Transverse colon (tissue), 3 donors: ENCODE measurements around the gene HERC2.
"Not testable (repeated sequence)": the region's sequence is repeated elsewhere in the genome, so short reads cannot be mapped to it uniquely, and the experiment has no call there.

ENCODE experiments used
- CTCF ChIP-seq, 5 experiments: fragments of 200-600 bp in 3 of 5; fragments of 450-650 bp in 2 of 5; sonication (generic) in 3 of 5; IDR thresholded peaks; 1 replicate in 2 of 5; 2 replicates in 3 of 5; pipeline ENCODE4 v1.5.1; 2016 to 2017; ENCODE audit warnings: antibody characterized with exemption in 5 of 5, inconsistent platforms in 3 of 5, mild to moderate bottlenecking in 2 of 5, moderate library complexity in 1 of 5
- EP300 ChIP-seq: sonication (generic); formaldehyde crosslinking; IDR thresholded peaks from one replicate; pipeline ENCODE4 v1.6.1; 2017; ENCODE audit warnings: antibody characterized with exemption, low read depth
- POLR2A ChIP-seq: fragments of 450-650 bp; IDR thresholded peaks from one replicate; pipeline ENCODE4 v1.6.1; 2016; ENCODE audit warnings: antibody characterized with exemption, mild to moderate bottlenecking, moderate library complexity

GRCh38 chr15:28316958-28317357 lies 5.0 kb downstream of the HERC2 start:
- not testable (repeated sequence) for TF ChIP-seq CTCF (IDR thresholded peaks at IDR 0.05); POLR2A; EP300
